DMS53 (cell line): ENCODE data around the gene RGS6.

Experiments
- DNase-seq: peaks from one replicate; lab custom pipeline; 2025; lab: John Stamatoyannopoulos, UW

The RGS6 gene

GRCh38 chr14:72247896-72248465 lies 315.8 kb downstream of the RGS6 start:
- DNase-seq: no peak

DNA sequence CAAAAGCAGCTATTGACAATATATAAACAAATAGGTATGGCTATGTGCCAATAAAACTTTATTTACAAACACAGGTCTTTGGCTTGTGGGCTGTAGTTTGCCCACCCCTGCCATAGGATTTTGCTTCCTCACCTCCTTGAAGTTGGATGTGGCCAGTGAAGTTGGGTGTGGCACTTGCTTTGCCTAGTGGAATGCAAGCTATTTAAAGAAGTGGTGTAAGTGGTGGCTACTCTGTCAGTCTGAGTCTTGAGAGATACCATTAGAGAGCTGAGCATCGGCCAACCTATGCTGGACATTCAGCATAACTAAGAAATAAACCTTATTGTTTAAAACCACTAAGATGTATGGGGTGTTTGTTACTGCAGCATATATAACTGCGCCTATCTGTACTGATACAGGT lies 321.3 kb downstream of the RGS6 start:
- no peak for DNase-seq

GRCh38 chr14:72254202-72254936 lies 322.1 kb downstream of the RGS6 start:
- no peak for DNase-seq

DNA sequence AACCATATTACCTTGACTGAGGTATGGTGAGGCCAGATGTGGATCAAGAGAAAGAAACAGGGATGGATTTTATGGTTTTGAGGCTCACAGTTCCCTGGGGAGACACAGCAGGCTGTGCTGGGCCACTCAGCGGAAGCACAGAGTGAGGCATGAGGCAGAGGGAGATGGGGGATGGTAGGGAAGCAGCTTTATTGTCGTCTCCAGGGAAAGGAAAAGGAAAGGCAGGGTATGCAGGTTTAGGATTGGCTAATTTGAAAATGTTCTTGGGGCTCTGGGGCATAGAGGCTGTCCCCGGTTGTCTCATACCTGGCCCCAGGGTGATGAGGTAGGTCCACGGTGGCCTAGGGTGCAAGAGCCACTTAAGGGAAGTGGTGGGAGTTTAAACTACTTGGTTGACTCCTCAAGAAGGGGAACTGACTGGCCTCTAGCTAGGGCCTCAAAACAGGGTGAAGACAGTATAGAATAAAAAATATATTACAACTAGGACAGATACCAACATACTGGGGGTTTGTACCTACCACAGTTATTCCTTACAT lies 322.8 kb downstream of the RGS6 start:
- no peak for DNase-seq

DNA sequence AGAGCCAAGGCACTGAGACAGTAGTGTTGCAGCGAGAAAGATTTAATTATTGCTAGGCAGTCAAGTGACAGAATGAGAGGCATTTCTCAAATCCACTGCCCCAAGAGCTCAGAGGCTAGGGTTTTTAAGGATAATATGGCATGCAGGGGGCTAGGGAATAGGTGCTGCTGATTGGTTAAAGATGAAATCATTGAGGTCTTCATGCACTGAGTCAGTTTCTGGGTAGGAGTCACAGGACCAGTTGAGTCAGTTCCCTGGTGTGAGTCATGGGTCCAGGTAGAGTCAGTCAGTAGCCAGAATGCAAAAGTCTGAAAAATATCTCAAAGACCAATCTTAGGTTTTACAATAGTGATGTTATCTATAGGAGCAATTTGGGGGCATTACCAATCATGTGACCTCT lies 323.8 kb downstream of the RGS6 start:
- no peak for DNase-seq

DNA sequence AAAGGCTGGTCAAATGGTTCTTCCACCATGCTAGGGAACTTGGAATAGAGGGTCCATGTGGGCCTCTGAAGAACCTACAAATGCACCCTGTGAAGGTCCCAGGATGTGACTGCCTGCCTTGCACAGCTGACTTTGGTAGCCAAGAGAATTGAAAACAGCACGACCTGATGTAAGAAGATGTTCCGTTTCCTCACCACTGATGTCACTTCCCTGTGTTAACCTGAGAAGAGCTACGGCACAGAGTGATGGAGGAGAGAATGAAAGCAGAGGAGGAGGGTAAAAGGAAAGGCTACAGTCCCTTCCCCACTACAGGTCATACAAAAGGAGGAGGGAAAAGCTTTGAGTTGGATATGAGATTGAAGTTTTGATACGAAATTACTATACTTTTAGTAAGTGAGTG lies 328.8 kb downstream of the RGS6 start:
- DNase-seq: no peak

GRCh38 chr14:72262771-72263170 lies 330.5 kb downstream of the RGS6 start:
- DNase-seq: no peak

GRCh38 chr14:72264716-72265115 lies 332.5 kb downstream of the RGS6 start:
- DNase-seq: no peak

- DNase-seq: no peak
Observed at GRCh38 chr14:72270147-72270727, 338.0 kb downstream of the RGS6 start.

DNA sequence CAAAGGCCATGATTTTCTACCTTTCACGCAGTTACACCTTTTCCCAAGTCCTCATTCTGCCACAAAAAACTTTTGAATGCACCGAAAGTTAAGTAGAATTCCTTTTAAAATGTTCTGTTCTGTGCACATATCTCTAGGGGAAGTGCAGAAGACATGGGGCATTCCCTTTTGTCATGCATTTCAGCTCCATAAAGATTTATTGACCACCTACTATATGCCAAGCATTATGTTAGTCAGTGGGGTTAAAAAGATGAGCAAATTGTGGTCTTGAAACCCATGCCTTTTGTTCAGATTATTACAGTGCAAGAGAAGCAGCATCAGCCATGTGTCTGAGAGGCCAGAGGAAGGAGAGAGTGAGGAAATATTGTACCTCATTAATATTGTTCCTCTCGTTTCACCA lies 338.5 kb downstream of the RGS6 start:
- DNase-seq: no peak

GRCh38 chr14:72275242-72275641 lies 343.0 kb downstream of the RGS6 start:
- no peak for DNase-seq

DNA sequence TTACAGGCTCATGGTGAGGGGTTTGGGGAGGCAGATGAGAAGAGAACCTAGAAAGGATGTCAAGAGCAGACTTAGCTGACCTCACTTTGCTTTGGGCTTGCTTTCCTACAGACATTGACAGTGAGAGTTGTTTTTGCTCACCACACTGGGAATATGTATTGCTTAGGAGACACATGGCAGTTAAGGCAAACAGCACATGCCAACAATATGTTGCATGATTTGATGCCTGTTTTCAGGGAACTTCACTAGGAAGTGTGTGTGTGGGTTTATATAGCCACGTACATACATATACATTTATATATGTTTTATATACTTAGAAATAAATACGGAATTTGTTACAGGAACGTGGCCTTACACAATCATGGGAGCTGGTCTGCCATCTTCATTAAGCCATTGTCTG lies 346.1 kb downstream of the RGS6 start:
- DNase-seq: no peak

GRCh38 chr14:72284176-72284575 lies 351.9 kb downstream of the RGS6 start:
- DNase-seq: no peak

DNA sequence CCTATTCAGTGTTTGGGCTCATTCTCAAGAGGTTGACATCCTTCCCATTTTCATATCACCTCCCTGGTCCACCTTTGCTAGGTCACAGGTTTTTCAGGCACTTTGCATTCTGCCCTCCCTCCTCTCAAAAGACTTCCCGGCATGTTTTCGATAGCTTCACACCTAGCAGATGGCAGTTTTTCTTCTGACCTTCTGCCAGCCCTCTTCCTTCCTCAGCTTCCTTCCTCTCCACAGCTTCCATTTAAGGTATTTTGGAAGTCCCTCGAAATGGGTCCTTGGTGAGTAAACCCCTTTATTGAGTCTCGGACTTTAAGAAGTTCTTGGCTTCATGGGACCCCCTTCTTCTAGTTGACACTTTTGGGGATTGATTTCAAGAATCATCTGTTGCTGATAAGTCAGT lies 358.0 kb downstream of the RGS6 start:
- no peak for DNase-seq

- peak; percentile 36 for DNase-seq
Observed at GRCh38 chr14:72291908-72292688, 359.9 kb downstream of the RGS6 start.

DNA sequence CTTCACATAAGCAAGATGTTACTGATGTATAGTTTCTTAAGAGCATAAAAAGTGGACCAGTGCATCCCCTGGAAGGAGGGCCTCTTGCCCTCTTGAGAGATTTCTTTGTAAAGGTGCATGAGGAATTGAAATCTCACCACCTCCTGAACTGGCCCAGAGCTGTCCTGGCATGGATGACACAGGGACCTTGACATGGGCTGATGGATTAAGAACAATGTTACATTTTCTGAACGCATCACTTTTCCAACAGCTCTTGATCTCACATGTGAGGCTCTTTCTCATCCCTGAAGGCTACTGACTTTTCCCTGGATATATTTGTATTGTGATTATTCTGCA lies 360.4 kb downstream of the RGS6 start:
- no peak for DNase-seq

GRCh38 chr14:72301352-72301751 lies 369.1 kb downstream of the RGS6 start:
- DNase-seq: no peak

DNA sequence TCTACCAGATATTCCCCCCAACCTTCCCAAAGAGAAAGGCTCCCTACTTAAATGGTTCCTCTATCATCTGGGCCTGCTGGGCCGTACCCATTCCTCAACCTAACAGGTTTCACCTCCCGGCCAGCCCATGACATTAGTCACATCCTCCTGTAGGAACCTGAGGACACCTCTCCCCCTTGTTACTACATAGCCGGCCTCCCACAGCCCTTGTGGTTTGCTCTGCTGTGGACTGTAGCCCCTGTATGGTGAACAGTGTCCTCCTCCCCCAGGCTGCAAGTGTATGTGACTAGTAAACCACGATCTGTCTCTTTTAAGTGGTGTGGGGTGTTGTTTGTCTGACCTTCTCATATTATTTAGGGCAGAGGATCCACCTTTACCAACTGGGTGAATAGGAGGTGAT lies 371.7 kb downstream of the RGS6 start:
- no peak for DNase-seq

DNA sequence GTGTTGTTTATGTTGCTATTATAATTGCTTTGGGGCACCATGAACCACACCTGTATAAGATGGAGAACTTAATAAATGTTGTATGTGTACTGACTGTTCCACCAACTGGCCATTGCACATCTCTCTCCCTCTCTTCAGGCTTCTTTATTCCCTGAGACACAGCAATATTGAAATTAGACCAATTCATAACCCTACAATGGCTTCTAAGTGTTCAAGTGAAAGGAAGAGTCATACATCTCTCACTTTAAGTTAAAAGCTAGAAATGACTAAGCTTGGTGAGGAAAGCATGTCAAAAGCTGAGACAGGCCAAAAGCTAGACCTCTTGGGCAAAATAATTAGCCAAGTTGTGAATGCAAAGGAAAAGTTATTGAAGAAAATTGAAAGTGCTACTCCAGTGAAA lies 373.3 kb downstream of the RGS6 start:
- no peak for DNase-seq

- no peak for DNase-seq
Observed at GRCh38 chr14:72308967-72309485, 376.8 kb downstream of the RGS6 start.

GRCh38 chr14:72311116-72311515 lies 378.9 kb downstream of the RGS6 start:
- DNase-seq: no peak

- DNase-seq: no peak
Observed at GRCh38 chr14:72311516-72311915, 379.3 kb downstream of the RGS6 start.
